HG03457 (cell line): ENCODE results near the gene HEMK1.

ENCODE experiments used
- ATAC-seq: cut with Tn5 transposase; IDR thresholded peaks from one replicate; pipeline ENCODE4 v1.9.1; 2021; ENCODE audit warnings: moderate number of reproducible peaks; ENCODE audit not compliant: unreplicated experiment

HEMK1 gene

GRCh38 chr3:50612234-50612882 is 43.0 kb downstream of the HEMK1 start:
- ATAC-seq: no peak

DNA sequence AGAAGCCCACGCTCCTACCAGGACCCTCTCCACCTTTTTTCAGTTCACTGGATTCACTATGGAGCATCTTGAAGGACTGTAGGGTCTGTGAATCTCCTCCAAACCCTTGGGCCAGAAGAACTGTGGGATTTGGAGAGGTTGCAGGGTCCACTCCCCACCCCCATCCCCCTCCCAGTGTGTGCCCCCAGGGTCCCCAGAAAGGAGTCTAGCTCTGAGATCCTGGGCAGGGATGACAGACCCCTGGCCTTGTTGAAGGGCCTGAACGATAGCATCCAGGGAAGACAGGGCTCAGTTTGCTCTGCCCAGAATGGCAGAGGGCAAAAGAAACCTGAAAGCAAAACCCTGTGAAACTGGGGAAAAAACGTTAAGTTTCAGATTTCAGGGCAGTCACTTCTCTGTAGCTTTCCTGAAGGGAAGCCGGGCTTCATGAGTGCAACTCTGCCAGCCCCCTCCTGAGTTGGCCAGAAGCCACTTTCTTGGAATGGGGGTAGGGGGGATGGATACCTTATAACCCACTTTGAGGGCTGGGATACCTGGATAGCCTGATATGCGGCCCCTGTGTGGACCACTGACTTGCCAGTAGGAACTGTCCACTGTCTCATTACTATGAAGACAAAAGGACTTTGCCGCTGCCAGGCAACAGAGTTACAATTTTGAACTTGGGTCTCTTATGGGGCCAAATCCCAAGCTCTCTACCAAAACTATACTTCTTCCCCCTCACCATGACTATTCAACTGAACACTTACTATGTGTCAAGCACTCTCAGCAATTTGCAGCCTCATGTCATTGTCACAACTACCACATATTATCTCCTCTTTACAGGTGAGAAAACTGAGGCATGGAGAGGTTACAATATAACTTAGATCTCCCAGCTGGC is 43.9 kb downstream of the HEMK1 start:
- no peak for ATAC-seq

DNA sequence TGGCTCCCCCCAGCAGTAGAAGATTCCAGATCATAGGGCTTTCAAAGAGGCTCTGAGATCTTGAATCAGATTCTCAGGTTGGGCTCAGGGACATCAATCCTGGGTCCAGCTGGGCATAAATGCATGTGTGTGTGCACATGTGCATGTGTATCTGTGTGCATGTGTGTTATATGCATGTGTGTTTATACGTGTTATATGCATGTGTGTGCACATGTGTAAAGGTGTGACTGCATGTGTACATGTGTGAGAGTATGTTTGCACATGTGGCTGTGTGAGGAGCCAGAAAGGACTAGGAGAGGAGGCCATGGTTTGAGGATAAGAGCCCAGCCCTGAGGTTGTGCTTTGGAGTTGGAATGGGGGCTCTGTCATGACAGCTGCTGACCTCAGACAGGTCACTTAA is 45.9 kb downstream of the HEMK1 start:
- ATAC-seq: no peak

DNA sequence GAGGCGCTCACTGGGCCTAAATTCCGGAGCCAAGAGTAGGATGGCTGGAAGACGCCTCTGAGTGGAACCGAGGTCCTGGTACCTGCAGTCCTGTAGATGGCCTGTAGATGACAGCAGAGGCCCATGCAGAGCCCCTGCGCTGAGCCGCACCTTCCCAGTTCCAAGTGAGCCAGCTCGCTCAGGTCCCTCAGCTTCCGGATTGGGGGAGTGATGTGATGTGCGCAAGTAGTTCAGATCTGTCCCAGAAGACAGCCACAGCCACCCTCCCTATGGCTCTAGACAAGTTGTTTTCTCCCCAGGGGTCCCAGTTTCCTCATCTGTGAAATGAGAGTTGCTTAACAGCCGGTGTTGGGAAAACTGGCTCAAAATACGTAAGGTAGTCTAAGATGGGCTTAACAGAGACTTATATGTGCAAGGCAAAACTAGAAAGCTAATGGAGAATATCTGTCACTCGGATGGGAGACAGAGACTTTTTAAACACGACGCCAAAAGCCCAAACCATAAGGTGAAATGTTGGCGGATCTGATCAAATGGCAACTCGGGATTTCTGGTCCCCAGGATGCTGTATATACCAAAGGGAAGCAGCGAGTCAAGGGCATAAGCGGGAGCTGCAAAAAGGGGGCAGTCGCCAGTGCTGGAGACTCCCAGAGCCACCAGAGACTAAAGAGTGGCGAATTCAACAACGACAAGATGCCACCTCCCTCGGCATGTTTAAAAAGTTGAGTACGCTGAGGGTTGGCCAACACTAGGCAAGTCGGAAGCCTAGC is 46.9 kb downstream of the HEMK1 start:
- ATAC-seq: no peak

DNA sequence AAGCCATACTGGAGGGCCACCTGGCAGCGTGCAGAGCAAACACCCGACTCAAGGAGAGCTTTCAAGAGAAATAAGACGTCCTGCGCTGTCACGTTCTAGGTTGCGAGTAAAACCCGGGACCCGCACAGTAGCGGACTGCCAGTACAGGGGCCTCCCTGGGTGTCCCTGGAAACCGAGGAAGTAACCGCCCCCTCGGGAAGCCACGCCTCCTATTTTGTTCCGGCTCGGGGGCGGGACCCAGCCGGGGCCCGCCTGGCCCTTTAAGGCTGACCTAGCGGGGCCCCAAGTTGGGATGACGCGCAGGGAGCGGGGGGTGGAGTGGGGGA is 47.4 kb downstream of the HEMK1 start:
- ATAC-seq: peak; percentile 44

- ATAC-seq: peak; percentile 10
Measured at GRCh38 chr3:50617096-50617791, 47.9 kb downstream of the HEMK1 start, which contains the start of gene MAPKAPK3. TSS of gene MAPKAPK3 (plus strand) at chr3:50617151. CDS start at chr3:50617566, 415 bp downstream.

DNA sequence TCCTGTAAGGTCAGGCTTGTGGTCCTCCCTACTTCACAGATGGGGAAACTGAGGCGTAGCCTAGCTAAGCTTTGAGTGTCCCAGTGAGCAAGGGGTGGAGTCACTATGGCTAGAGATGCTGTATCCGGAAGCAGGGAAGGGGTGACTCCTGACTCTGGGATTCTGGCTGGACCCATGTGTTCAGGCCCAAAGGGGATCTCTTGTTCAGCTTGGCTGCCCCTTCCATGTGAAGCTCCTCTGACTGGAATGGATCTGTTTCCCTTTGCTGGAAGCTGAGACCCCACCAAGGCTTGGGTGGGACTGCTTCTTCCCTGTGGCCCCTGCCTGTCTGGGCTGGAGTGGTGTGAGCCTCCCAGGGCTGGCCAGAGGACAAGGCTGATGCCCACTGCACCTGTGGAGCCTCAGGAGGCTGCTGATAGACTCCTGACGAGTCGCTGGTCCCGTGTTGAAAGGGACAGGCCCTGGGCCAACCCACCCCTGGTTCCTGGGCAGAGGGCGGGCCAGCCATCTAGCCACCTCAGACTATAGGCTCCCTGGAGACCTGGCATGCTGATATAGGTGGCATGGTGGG is 48.7 kb downstream of the HEMK1 start:
- ATAC-seq: no peak

GRCh38 chr3:50620420-50620819 is 51.1 kb downstream of the HEMK1 start:
- no peak for ATAC-seq

DNA sequence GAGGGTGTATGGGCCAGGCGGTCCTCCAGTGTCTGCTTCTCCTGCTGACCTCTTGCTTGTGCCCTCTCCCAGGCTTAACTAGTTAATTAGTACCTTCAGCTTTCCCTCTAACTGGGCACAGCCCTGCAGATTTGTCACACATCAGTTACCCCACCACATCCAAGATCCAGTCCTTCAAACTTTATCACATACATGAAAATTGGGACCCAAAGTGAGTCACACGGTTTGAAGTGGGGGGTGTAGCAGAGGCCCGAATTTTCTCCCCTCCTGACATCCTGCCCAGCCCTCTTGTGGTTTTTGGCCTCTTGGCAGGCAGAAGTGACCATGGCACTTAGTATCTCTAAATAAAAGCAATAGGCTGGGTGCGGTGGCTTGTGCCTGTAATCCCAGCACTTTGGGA is 51.5 kb downstream of the HEMK1 start:
- ATAC-seq: no peak

GRCh38 chr3:50622881-50623280 is 53.6 kb downstream of the HEMK1 start:
- ATAC-seq: no peak

DNA sequence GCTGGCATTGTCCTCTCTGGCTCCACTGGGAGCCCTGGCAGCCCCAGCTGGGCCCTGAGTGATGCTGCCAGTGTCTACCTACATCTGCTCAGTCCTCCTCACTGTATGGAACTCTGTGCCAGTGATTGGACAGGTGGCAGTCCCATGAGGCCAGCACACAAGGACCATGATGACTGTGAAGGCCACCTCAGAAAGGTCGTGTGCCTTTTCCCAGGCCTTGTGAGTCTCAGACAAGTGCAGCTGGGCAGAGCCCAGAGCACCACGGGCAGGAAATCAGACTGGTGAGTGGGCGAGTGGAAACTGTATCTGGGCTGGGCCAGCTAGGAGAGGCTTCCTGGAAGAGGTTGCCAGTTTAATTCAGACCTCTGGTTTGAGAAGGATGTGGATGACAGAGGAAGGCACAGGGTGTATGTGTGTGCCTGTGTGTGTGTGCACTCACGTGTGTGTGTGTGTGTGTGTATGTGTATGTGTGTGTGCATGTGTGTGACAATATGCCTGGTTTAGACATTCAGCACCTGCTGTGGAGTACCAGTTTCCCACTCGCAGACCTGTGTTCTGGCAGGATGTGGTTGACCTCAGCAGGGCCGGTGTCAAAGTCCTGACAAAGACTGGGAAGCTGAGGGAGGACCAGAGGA is 54.6 kb downstream of the HEMK1 start:
- ATAC-seq: no peak

DNA sequence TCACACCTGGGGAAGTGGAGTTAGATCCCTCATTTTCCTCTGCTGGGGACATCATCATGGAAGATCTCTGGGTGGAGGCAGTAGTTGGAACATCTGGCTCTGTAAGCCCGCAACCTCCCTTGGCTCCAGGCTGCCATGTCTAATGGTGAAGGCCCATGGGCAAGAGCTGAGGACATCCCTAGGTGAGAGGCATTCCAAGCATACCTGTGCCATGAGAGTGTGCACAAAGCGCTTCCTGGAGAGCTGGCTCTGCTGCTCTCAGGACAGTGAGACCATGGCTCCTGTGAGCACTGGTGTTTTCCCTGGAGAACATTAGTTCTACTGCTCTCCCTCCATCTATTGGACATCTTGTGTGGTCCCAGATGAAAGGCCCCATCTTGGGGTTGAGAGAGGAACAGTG is 55.3 kb downstream of the HEMK1 start:
- ATAC-seq: no peak

DNA sequence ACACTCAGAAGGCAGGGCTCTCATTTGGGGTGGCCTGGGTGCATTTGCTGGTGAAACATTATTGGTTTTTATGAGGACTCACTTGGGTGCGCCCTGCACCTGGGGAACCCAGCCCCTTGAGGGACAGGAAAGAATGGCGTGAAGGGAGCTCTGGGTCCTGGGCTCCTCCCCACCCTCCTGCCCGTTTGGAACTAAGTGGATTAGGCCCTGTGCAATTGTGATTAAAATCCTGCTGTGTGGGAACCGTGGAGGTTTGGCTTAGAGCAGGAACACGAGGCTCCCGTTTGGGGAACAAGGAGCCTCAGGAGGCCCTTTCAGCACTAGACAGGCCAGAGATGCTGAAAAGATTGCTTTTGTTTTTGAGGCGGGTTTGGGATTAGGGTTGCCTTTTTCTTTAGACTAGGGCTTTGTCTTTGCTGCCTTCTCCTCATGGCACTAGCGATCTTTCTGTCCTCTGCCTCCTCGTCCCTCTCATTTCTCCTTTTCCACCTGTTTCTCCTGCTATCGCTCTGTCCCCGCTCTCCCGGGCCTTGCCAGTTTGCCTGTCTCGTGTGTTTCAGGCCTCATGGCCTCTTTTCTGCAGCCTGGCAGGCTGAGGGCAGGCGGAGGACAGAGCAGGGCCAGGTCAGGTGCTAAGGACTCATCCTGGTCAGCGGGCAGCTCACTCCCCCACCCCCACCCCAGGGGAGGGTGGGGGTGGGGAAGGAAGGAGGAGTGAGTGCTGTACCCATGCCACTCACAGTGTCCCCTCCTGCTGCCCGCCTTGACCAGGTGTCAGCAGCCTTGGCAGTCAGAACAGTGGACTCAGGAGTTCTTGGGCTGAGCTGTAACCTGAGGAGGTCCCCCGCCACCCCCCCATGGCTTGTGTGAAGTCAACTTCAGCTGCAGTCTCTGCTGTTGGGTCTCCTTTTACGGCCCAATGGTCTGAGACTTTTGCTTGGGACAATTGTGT is 56.2 kb downstream of the HEMK1 start:
- no peak for ATAC-seq

- no peak for ATAC-seq
Measured at GRCh38 chr3:50626401-50626800, 57.1 kb downstream of the HEMK1 start.

GRCh38 chr3:50627407-50628051 is 58.2 kb downstream of the HEMK1 start:
- no peak for ATAC-seq

GRCh38 chr3:50628601-50629000 is 59.3 kb downstream of the HEMK1 start:
- ATAC-seq: no peak

- ATAC-seq: no peak
Measured at GRCh38 chr3:50630394-50630793, 61.1 kb downstream of the HEMK1 start.

- no peak for ATAC-seq
Measured at GRCh38 chr3:50630877-50631276, 61.6 kb downstream of the HEMK1 start.

DNA sequence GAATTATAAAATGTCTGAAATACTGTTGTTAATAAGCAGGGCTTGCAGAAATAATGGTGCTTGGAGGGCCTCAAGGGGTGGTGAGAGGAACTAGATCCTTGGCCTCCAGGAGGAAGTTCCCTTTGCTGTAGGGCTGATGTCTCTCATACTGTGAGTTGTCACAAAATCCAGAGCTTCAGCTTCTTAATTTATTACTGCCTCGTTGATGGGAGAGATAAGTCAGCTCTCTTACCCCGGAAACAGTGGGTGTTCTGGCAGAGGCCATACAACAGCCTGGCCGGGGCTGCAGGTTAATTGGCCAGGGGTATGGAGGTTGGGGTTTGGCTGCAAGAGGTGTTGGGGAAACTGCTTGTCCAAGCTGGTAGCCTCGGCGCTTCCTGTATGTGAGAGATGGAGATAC is 63.1 kb downstream of the HEMK1 start:
- ATAC-seq: no peak
